Right lobe of liver (tissue), 4 donors: Measurements from ENCODE around the gene MYO1D.

ENCODE experiments used
- CTCF ChIP-seq, 4 donors: fragments of 200-600 bp in 3 of 4; fragments of 450-650 bp in 1 of 4; IDR thresholded peaks; one replicate each; pipeline versions ENCODE4 v1.5.1 to v1.8.0; 2016 to 2022; ENCODE audit warnings: antibody characterized with exemption in 4 of 4, mild to moderate bottlenecking in 2 of 4
- POLR2A ChIP-seq: fragments of 450-650 bp; IDR thresholded peaks from one replicate; pipeline ENCODE4 v1.6.1; 2017; ENCODE audit warnings: antibody characterized with exemption, mild to moderate bottlenecking
- donor health status: DM: no; HTN: no; CAD: no.
- donor health status: DM: no; HTN: no; CAD: no.
- donor health status: DM: no; HTN: yes; CAD: no.

DNA sequence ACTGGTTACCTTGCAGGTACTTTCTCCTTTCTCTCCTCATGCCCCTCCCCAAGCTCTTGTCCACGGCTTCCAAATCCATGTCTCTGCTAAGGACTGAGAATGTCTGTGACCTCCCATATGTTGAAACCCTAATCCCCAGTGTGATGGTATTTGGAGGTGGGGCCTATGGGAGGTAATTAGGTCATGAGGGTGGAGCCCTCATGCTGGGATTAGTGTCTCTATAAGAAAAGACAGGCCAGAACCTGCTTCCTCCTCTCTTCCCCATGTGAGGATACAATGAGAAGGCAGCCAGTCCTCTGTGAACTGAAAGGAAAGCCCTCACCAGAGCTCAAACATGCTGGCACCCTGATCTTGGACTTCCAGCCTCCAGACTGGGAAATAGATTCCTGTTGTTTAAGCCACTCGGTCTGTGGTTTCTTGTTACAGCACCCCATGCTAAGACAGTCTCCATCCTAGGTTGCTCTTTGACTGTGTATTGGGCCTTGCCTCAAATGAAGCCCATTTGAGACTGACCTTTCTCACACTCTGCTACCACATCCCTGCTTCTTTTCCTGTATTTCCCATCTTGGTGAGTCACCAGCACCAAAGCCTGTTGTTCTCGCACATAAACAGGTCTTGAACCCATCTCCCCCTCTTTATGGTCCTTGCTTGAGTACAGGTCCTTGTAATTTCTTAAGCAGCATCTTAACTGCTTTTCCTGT is 255.2 kb downstream of the MYO1D start:
- TF ChIP-seq CTCF (IDR thresholded peaks at IDR 0.05) = no peak
- TF ChIP-seq POLR2A = no peak
